ENCODE data around the gene ZNF385C. TPM values are rescaled to one million over a fixed set of nuclear protein-coding genes. Genes with fewer than 3 reads are reported as not detected.

Gene ZNF385C
- total RNA-seq, 3 donors from 2014 or later = 0.48 to 1.0 (median 0.66) TPM

GRCh38 chr17:42009170-42009569 lies 89.1 kb downstream of the ZNF385C start:
- Histone ChIP-seq H3K9me3 (no peaks in the 10 kb centered on the region), H3K4me3 (no peak overlapping the region), H3K27me3 (no peaks in the 10 kb centered on the region), H3K36me3 (no peaks in the 10 kb centered on the region), H3K4me1 (no peaks in the 10 kb centered on the region), H3K27ac (no peak overlapping the region)
- intact Hi-C loops (cut with DNase I; ENCODE audit: low total_unique reads) = no loop called here
- no peak for DNase-seq (ENCODE audit: low spot score in 2 of 2)
- TF ChIP-seq POLR2A (IDR thresholded peaks at IDR 0.05) (no peak), CTCF (IDR thresholded peaks at IDR 0.05) (no peak), POLR2AphosphoS5 (IDR thresholded peaks at IDR 0.05) (no peak)

GRCh38 chr17:42005166-42005565 lies 93.1 kb downstream of the ZNF385C start:
- no peaks in the 10 kb centered on the region for H3K9me3 ChIP-seq
- no peaks in the 10 kb centered on the region for H3K27me3 ChIP-seq
- H3K4me3 ChIP-seq = no peak overlapping the region
- DNase-seq (ENCODE audit: low spot score in 2 of 2) = no peak
- no peaks in the 10 kb centered on the region for H3K4me1 ChIP-seq
- intact Hi-C loops (cut with DNase I; ENCODE audit: low total_unique reads) = no loop called here
- no peak overlapping the region for H3K27ac ChIP-seq
- TF ChIP-seq POLR2A (IDR thresholded peaks at IDR 0.05) (no peak), POLR2AphosphoS5 (IDR thresholded peaks at IDR 0.05) (no peak), CTCF (IDR thresholded peaks at IDR 0.05) (no peak)
- H3K36me3 ChIP-seq = no peaks in the 10 kb centered on the region

GRCh38 chr17:42002792-42003301 lies 95.4 kb downstream of the ZNF385C start:
- no peak overlapping the region for H3K27ac ChIP-seq
- no peak for DNase-seq (ENCODE audit: low spot score in 2 of 2)
- no peaks in the 10 kb centered on the region for H3K4me1 ChIP-seq
- intact Hi-C loops (cut with DNase I; ENCODE audit: low total_unique reads) = no loop called here
- H3K9me3 ChIP-seq = no peaks in the 10 kb centered on the region
- no peaks in the 10 kb centered on the region for H3K36me3 ChIP-seq
- H3K27me3 ChIP-seq = no peaks in the 10 kb centered on the region
- H3K4me3 ChIP-seq = no peak overlapping the region
- TF ChIP-seq POLR2AphosphoS5 (IDR thresholded peaks at IDR 0.05) = no peak
- no peak for TF ChIP-seq POLR2A (IDR thresholded peaks at IDR 0.05)
- no peak for TF ChIP-seq CTCF (IDR thresholded peaks at IDR 0.05)

GRCh38 chr17:42002175-42002791 lies 96.0 kb downstream of the ZNF385C start:
- TF ChIP-seq POLR2A (IDR thresholded peaks at IDR 0.05) (no peak), CTCF (IDR thresholded peaks at IDR 0.05) (no peak), POLR2AphosphoS5 (IDR thresholded peaks at IDR 0.05) (no peak)
- H3K27me3 ChIP-seq = no peaks in the 10 kb centered on the region
- H3K27ac ChIP-seq = no peak overlapping the region
- H3K4me3 ChIP-seq = no peak overlapping the region
- no peaks in the 10 kb centered on the region for H3K36me3 ChIP-seq
- no peaks in the 10 kb centered on the region for H3K4me1 ChIP-seq
- no peak for DNase-seq (ENCODE audit: low spot score in 2 of 2)
- intact Hi-C loops (cut with DNase I; ENCODE audit: low total_unique reads) = no loop called here
- H3K9me3 ChIP-seq = no peaks in the 10 kb centered on the region

- Histone ChIP-seq H3K36me3 (no peaks in the 10 kb centered on the region), H3K27ac (no peak overlapping the region), H3K4me3 (no peak overlapping the region), H3K27me3 (no peaks in the 10 kb centered on the region), H3K4me1 (no peaks in the 10 kb centered on the region), H3K9me3 (no peaks in the 10 kb centered on the region)
- TF ChIP-seq POLR2A (IDR thresholded peaks at IDR 0.05) (no peak), CTCF (IDR thresholded peaks at IDR 0.05) (no peak), POLR2AphosphoS5 (IDR thresholded peaks at IDR 0.05) (no peak)
- DNase-seq (ENCODE audit: low spot score in 2 of 2) = no peak
- intact Hi-C loops (cut with DNase I; ENCODE audit: low total_unique reads) = no loop called here
Observed at GRCh38 chr17:42001729-42002128, 96.5 kb downstream of the ZNF385C start.

All from breast epithelium (tissue), 4 donors.